Activated CD4-positive, alpha-beta T cell treated with anti-CD3 and anti-CD28 coated beads, Interleukin-10, Interleukin-2, amounts not matched to agents 100 ng/mL and 50 ng/mL, durations not matched to agents 16 hours and 8 hours (primary cell): ENCODE results near the gene RNASE13.

Source experiments
- DNase-seq: peaks from one replicate; pipeline ENCODE4 v3.0.0-alpha.2; 2020

RNASE13 gene

GRCh38 chr14:21063479-21063878 is 28.9 kb upstream of the RNASE13 start:
- DNase-seq: no peak

GRCh38 chr14:21061347-21061668 is 26.7 kb upstream of the RNASE13 start:
- no peak for DNase-seq

- DNase-seq: no peak
These were observed 26.2 kb upstream of the RNASE13 start for GRCh38 chr14:21060614-21061346.

- DNase-seq: no peak
These were observed 25.4 kb upstream of the RNASE13 start for GRCh38 chr14:21059842-21060613.

GRCh38 chr14:21058903-21059302 is 24.3 kb upstream of the RNASE13 start:
- DNase-seq: no peak

GRCh38 chr14:21057803-21058675 is 23.4 kb upstream of the RNASE13 start, which contains the start of gene RNASE8:
RNASE8 (plus strand) TSS chr14:21057822; CDS start chr14:21057893, 71 bp downstream.
- peak; percentile 15 for DNase-seq

- DNase-seq: no peak
These were observed 22.0 kb upstream of the RNASE13 start for GRCh38 chr14:21056520-21057163.

- DNase-seq: no peak
These were observed 21.0 kb upstream of the RNASE13 start for GRCh38 chr14:21055432-21056117.

- DNase-seq: no peak
These were observed 20.1 kb upstream of the RNASE13 start for GRCh38 chr14:21054768-21055145.

- DNase-seq: peak; percentile 17
These were observed 19.6 kb upstream of the RNASE13 start for GRCh38 chr14:21054123-21054767.

GRCh38 chr14:21053184-21054122 is 18.8 kb upstream of the RNASE13 start:
- DNase-seq: no peak

- no peak for DNase-seq
These were observed 16.0 kb upstream of the RNASE13 start for GRCh38 chr14:21050597-21050996.

GRCh38 chr14:21049271-21049673 is 14.7 kb upstream of the RNASE13 start:
- no peak for DNase-seq

GRCh38 chr14:21048638-21049037 is 14.0 kb upstream of the RNASE13 start:
- DNase-seq: no peak

GRCh38 chr14:21047378-21047781 is 12.8 kb upstream of the RNASE13 start:
- DNase-seq: no peak

- DNase-seq: no peak
These were observed 9.5 kb upstream of the RNASE13 start for GRCh38 chr14:21043974-21044618.

GRCh38 chr14:21043387-21043973 is 8.9 kb upstream of the RNASE13 start:
- no peak for DNase-seq

GRCh38 chr14:21042918-21043317 is 8.3 kb upstream of the RNASE13 start:
- DNase-seq: no peak

- DNase-seq: no peak
These were observed 7.2 kb upstream of the RNASE13 start, which contains the start of gene RNASE7 for GRCh38 chr14:21041676-21042433. RNASE7 (plus strand) TSS chr14:21042362; CDS start chr14:21042993, 631 bp downstream.
